ENCODE data around the gene C1QTNF9B. TPM values are rescaled to one million over a fixed set of nuclear protein-coding genes. Genes with fewer than 3 reads are reported as not detected.

C1QTNF9B gene
- total RNA-seq, 2 donors from 2014 or later = not detected

DNA sequence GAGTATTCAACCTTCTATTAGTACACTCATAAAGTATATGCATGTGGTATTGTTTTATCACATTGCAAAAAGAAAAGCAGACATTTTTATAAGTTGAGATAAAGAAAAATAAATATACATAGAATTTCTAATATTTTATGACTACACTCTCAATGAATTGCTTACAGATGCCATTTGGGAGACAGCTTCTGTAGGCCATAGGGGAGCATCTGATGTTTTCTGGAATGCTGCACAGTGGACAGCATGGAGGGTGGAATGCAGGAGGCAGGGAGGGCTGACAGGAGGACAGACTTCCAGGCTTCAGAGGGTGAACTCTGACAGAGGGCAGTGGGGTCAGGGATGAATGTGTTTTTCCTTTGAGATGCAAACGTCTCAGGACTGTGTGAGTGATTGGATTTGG, 53.9 kb downstream of the C1QTNF9B start:
- ATAC-seq = peak in 1 of 2 donors; percentile 32
- Mint-ChIP-seq H3K4me3 (no peak overlapping the region), H3K27ac (no peak overlapping the region), H3K36me3 (no peaks in the 10 kb centered on the region), H3K9me3 (no peaks in the 10 kb centered on the region), H3K27me3 (no peaks in the 10 kb centered on the region), H3K4me1 (ENCODE audit: low read depth in 2 of 2) (peaks cover 12 to 20% of the 10 kb centered on the region in 2 donors)
- DNase-seq (ENCODE audit: low spot score) = no peak

DNA sequence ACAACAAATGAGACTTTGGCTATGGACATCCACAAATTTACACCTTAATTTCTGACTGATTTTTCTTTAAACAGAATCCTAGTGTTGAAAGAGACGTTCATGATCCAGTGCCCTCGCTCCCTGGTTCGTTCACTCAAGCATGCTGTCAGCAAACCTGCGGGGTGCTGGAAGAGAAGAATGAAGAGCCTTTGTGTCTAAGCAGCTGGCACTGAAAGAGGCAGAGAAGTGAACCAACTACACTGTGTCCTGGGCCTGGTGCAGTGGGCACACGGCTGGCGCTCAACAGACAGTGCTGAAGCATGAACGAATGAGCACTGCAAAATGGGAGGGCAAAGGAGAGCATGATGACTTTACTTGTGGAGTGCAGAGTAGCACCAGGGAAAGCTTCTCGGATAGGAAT, 54.9 kb downstream of the C1QTNF9B start:
- no peaks in the 10 kb centered on the region for H3K36me3 Mint-ChIP-seq
- ATAC-seq = no peak
- no peak overlapping the region for H3K27ac Mint-ChIP-seq
- H3K4me3 Mint-ChIP-seq = no peak overlapping the region
- no peak for DNase-seq (ENCODE audit: low spot score)
- no peaks in the 10 kb centered on the region for H3K9me3 Mint-ChIP-seq
- peaks cover 12 to 16% of the 10 kb centered on the region in 2 donors for H3K4me1 Mint-ChIP-seq (ENCODE audit: low read depth in 2 of 2)
- H3K27me3 Mint-ChIP-seq = no peaks in the 10 kb centered on the region

Other genes with a start within 250 kb of the C1QTNF9B start
- gene MIPEP, start 8.1 kb downstream of the C1QTNF9B start, total RNA-seq = 10 to 100 TPM; 12.1 to 14.5 TPM

Measured in natural killer cell treated with Interleukin-12 subunit alpha and Interleukin-12 subunit beta and Interleukin-15 and Interleukin-18, amount 100 ng/mL, for 72 hours (primary cell).